CD4-positive, alpha-beta T cell (primary cell): Measurements from ENCODE around the gene SKIC8. TPM values are rescaled to one million over a fixed set of nuclear protein-coding genes. Genes with fewer than 3 reads are reported as not detected.

Source experiments
- ATAC-seq: fragments of 200-7000 bp; cut with Tn5 transposase; one replicate; pipeline ENCODE4 v1.10.0; 2022; ENCODE audit warnings: mild to moderate bottlenecking; ENCODE audit not compliant: poor library complexity
- CTCF ChIA-PET: fragments of 350-600 bp; sonication (Branson Sonifier 250); formaldehyde crosslinking; loops from one replicate; lab custom pipeline; 2021; ENCODE audit warnings: antibody characterized with exemption, inconsistent platforms; lab: Charles Lee
- POLR2A ChIA-PET: fragments of 350-600 bp; sonication (Branson Sonifier 250); formaldehyde crosslinking; loops from one replicate; lab custom pipeline; 2021; ENCODE audit warnings: antibody characterized with exemption, inconsistent platforms; lab: Charles Lee
- DNase-seq, 14 experiments: peaks; one replicate each; pipeline ENCODE4 v3.0.0-alpha.2; 2013 to 2020; ENCODE audit warnings: mixed read lengths in 2 of 14
- H3K27ac ChIP-seq, 2 donors: one replicate each; pipeline versions ENCODE4 v1.5.1 to v1.7.0; 2013; ENCODE audit warnings: low read length in 2 of 2, low read depth in 1 of 2, mild to moderate bottlenecking in 1 of 2
- H3K27me3 ChIP-seq, 2 experiments: 1 replicate in 1 of 2; 2 replicates in 1 of 2; pipeline versions ENCODE4 v1.6.1 to v1.7.0; 2013; ENCODE audit warnings: low read length in 2 of 2, control low read depth in 1 of 2, mild to moderate bottlenecking in 1 of 2, moderate library complexity in 1 of 2; ENCODE audit not compliant: insufficient read depth in 2 of 2, control insufficient read depth in 1 of 2
- H3K36me3 ChIP-seq: one replicate; pipeline ENCODE4 v1.6.1; 2013; ENCODE audit warnings: low read length, control low read depth; ENCODE audit not compliant: insufficient read depth
- H3K4me1 ChIP-seq: one replicate; pipeline ENCODE4 v1.6.1; 2013; ENCODE audit warnings: low read length, control low read depth; ENCODE audit not compliant: insufficient read depth
- H3K4me3 ChIP-seq: one replicate; pipeline ENCODE4 v1.5.1; 2013; ENCODE audit warnings: mild to moderate bottlenecking, low read length, moderate library complexity
- H3K9me3 ChIP-seq, 2 experiments: 1 replicate in 1 of 2; 2 replicates in 1 of 2; pipeline versions ENCODE4 v1.6.1 to v1.7.0; 2013; ENCODE audit warnings: low read length in 2 of 2, mild to moderate bottlenecking in 2 of 2, control low read depth in 1 of 2, moderate library complexity in 1 of 2; ENCODE audit not compliant: control insufficient read depth in 1 of 2, insufficient read depth in 1 of 2
- H3K27ac Mint-ChIP-seq: one replicate; pipeline ENCODE4 v1.8.0; 2020; ENCODE audit warnings: mixed read lengths
- H3K27me3 Mint-ChIP-seq: one replicate; pipeline ENCODE4 v1.8.0; 2021; ENCODE audit warnings: mixed read lengths
- H3K36me3 Mint-ChIP-seq: one replicate; pipeline ENCODE4 v1.8.0; 2021; ENCODE audit warnings: low read depth, mixed read lengths
- H3K4me1 Mint-ChIP-seq: one replicate; pipeline ENCODE4 v1.8.0; 2021; ENCODE audit warnings: low read depth, mixed read lengths
- H3K4me3 Mint-ChIP-seq: one replicate; pipeline ENCODE4 v1.8.0; 2020; ENCODE audit warnings: mild to moderate bottlenecking, mixed read lengths
- H3K9me3 Mint-ChIP-seq: one replicate; pipeline ENCODE4 v1.8.0; 2020; ENCODE audit warnings: mixed read lengths
- CTCF ChIP-seq: fragments of 200-600 bp; IDR thresholded peaks from one replicate; pipeline ENCODE4 v1.8.0; 2022; ENCODE audit warnings: antibody characterized with exemption, mild to moderate bottlenecking
- intact Hi-C, 2 experiments: fragments of 100-400 bp; cut with DNase I in 1 of 2; cut with micrococcal nuclease in 1 of 2; formaldehyde crosslinking; loops; one replicate each; pipeline versions ENCODE4 v1.15.1 to v1.9.0; 2023 to 2025; cut with DNase I, micrococcal nuclease
- total RNA-seq, 174 experiments: library from RNA in 2 of 174; stranded (reverse) in 2 of 174; gene quantifications; one replicate each; pipeline ENCODE4 v1.2.3 and lab custom pipeline; 2021 to 2026

SKIC8 gene
- total RNA-seq, 2 experiments from 2014 or later, result 13.3 to 16.7 TPM

GRCh38 chr15:78291698-78292097 lies 7.7 kb downstream of the SKIC8 start:
- Histone ChIP-seq H3K27ac (no peak overlapping the region), H3K27me3 (no peaks in the 10 kb centered on the region), H3K4me1 (no peaks in the 10 kb centered on the region), H3K9me3 (no peaks in the 10 kb centered on the region), H3K36me3 (peaks cover 65% of the 10 kb centered on the region), H3K4me3 (no peak overlapping the region)
- no peak for TF ChIP-seq CTCF
- DNase-seq, result no peak
- Mint-ChIP-seq H3K27ac (no peak overlapping the region), H3K4me1 (peaks cover 1% of the 10 kb centered on the region), H3K9me3 (no peaks in the 10 kb centered on the region), H3K27me3 (no peaks in the 10 kb centered on the region), H3K36me3 (peaks cover 86% of the 10 kb centered on the region), H3K4me3 (no peak overlapping the region)
- POLR2A ChIA-PET, result interaction anchor here (0.9 kb wide), 1 partner anchor 8 kb away, joined by 3 read pairs; the partner anchor contains the start of gene SKIC8
- intact Hi-C loops, result loop anchor here in 1 of 2 experiments (2.0 kb wide), 1 partner anchor 21 kb away; no protein-coding TSS in a partner anchor
- ATAC-seq, result no peak
- CTCF ChIA-PET, result no interaction called here

GRCh38 chr15:78291052-78291451 lies 8.4 kb downstream of the SKIC8 start:
- TF ChIP-seq CTCF, result no peak
- no peaks in the 10 kb centered on the region for H3K4me1 ChIP-seq
- Mint-ChIP-seq H3K4me1 (no peaks in the 10 kb centered on the region), H3K36me3 (peaks cover 92% of the 10 kb centered on the region), H3K4me3 (no peak overlapping the region), H3K27ac (no peak overlapping the region), H3K27me3 (no peaks in the 10 kb centered on the region), H3K9me3 (no peaks in the 10 kb centered on the region)
- CTCF ChIA-PET, result interaction anchor here (1.1 kb wide), 1 partner anchor 9 kb away, joined by 3 read pairs; the partner anchor contains the start of gene SKIC8
- H3K36me3 ChIP-seq, result peaks cover 71% of the 10 kb centered on the region
- H3K9me3 ChIP-seq, result no peaks in the 10 kb centered on the region
- ATAC-seq (no peak), DNase-seq (no peak)
- no peak overlapping the region for H3K27ac ChIP-seq
- H3K4me3 ChIP-seq, result no peak overlapping the region
- POLR2A ChIA-PET, result interaction anchor here (0.9 kb wide), 1 partner anchor 9 kb away, joined by 3 read pairs; the partner anchor contains the start of gene SKIC8
- intact Hi-C loops, result loop anchor here in 1 of 2 experiments (2.0 kb wide), 1 partner anchor 20 kb away; no protein-coding TSS in a partner anchor
- H3K27me3 ChIP-seq, result no peaks in the 10 kb centered on the region

GRCh38 chr15:78290222-78290621 lies 9.2 kb downstream of the SKIC8 start:
- H3K36me3 ChIP-seq, result peaks cover 66% of the 10 kb centered on the region
- H3K9me3 Mint-ChIP-seq, result no peaks in the 10 kb centered on the region

More at GRCh38 chr15:78290222-78290621, 9.2 kb downstream of the SKIC8 start:
- Mint-ChIP-seq H3K4me3 (no peak overlapping the region), H3K36me3 (peaks cover 98% of the 10 kb centered on the region), H3K27me3 (no peaks in the 10 kb centered on the region), H3K27ac (no peak overlapping the region), H3K4me1 (no peaks in the 10 kb centered on the region)
- Histone ChIP-seq H3K9me3 (no peaks in the 10 kb centered on the region), H3K27ac (no peak overlapping the region), H3K27me3 (no peaks in the 10 kb centered on the region), H3K4me1 (no peaks in the 10 kb centered on the region), H3K4me3 (no peak overlapping the region)
- ATAC-seq (no peak), DNase-seq (no peak)
- POLR2A ChIA-PET, result interaction anchor here (1.5 kb wide), 1 partner anchor 9 kb away, joined by 3 read pairs; the partner anchor contains the start of gene SKIC8
- CTCF ChIA-PET, result interaction anchor here (1.1 kb wide), 1 partner anchor 10 kb away, joined by 3 read pairs; the partner anchor contains the start of gene SKIC8
- intact Hi-C loops, result loop anchor here in 1 of 2 experiments (2.0 kb wide), 1 partner anchor 19 kb away; no protein-coding TSS in a partner anchor
- no peak for TF ChIP-seq CTCF
